H1 (cell line): Measurements from ENCODE around the gene SSTR1.

Experiments used
- BRCA1 ChIP-seq: IDR thresholded peaks from 2 replicates; pipeline ENCODE4 v1.6.1; 2012; ENCODE audit warnings: low read depth, low read length, improper control_type of control experiment
- CHD2 ChIP-seq: IDR thresholded peaks from 2 replicates; pipeline ENCODE4 v1.6.1; 2012; ENCODE audit warnings: low read length, improper control_type of control experiment
- CREB1 ChIP-seq: IDR thresholded peaks from 2 replicates; pipeline ENCODE4 v1.6.1; 2012; ENCODE audit warnings: inconsistent platforms
- EZH2 ChIP-seq: fragments of 200-600 bp; sonication (generic); IDR thresholded peaks from 2 replicates; pipeline ENCODE4 v1.7.1; 2012; ENCODE audit warnings: low read depth, mild to moderate bottlenecking, moderate library complexity, low read length, inconsistent platforms; ENCODE audit not compliant: severe bottlenecking

DNA sequence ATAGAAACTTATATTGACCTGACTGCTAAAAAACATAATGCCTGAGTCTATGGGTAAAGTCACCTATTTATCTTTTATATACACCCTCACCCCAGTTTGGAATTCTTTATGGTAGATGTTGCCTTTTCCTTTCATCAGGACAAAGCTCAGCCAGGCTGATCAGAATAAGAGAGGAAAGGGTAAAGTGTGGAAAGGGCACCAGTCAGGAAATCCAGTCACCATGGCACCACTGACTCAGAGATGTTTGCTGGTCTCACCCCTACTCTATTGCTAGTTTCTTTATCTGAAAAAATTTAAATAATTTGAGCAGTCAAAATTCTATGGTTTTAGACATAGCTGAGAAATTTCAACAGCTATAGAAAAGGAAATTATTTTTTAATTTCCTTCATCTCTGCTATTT lies 49.2 kb upstream of the SSTR1 start:
- no peak for TF ChIP-seq CREB1
- TF ChIP-seq EZH2 = no peak
- no peak for TF ChIP-seq CHD2
- TF ChIP-seq BRCA1 = no peak
